HG02970 (cell line): ENCODE measurements around the gene TMEM242.
"Not testable (repeated sequence)": the region's sequence is repeated elsewhere in the genome, so short reads cannot be mapped to it uniquely, and the experiment has no call there.

Experiments used
- ATAC-seq: cut with Tn5 transposase; IDR thresholded peaks from one replicate; pipeline ENCODE4 v1.9.1; 2021; ENCODE audit warnings: mild to moderate bottlenecking, moderate library complexity, moderate number of reproducible peaks; ENCODE audit not compliant: unreplicated experiment, low FRiP score

TMEM242 gene

GRCh38 chr6:157323255-157323965 is at the start of gene TMEM242:
TSS of gene TMEM242 (minus strand) at chr6:157323519. CDS start at chr6:157323499, 20 bp downstream.
- peak; percentile 83 for ATAC-seq

GRCh38 chr6:157372501-157373280 is 49.4 kb upstream of the TMEM242 start:
- no peak for ATAC-seq

GRCh38 chr6:157370755-157371154 is 47.4 kb upstream of the TMEM242 start:
- ATAC-seq = no peak

- no peak for ATAC-seq
Measured at GRCh38 chr6:157368359-157369049, 45.2 kb upstream of the TMEM242 start.

GRCh38 chr6:157366648-157367047 is 43.3 kb upstream of the TMEM242 start:
- no peak for ATAC-seq

GRCh38 chr6:157364705-157365104 is 41.4 kb upstream of the TMEM242 start:
- no peak for ATAC-seq

GRCh38 chr6:157361886-157362285 is 38.6 kb upstream of the TMEM242 start:
- no peak for ATAC-seq

- no peak for ATAC-seq
Measured at GRCh38 chr6:157358287-157358686, 35.0 kb upstream of the TMEM242 start.

- ATAC-seq = no peak
Measured at GRCh38 chr6:157346373-157346772, 23.1 kb upstream of the TMEM242 start.

GRCh38 chr6:157343732-157344131 is 20.4 kb upstream of the TMEM242 start:
- ATAC-seq = no peak

GRCh38 chr6:157339432-157339831 is 16.1 kb upstream of the TMEM242 start:
- ATAC-seq = no peak

- no peak for ATAC-seq
Measured at GRCh38 chr6:157337751-157338150, 14.4 kb upstream of the TMEM242 start.

GRCh38 chr6:157337276-157337675 is 14.0 kb upstream of the TMEM242 start:
- not testable (repeated sequence) for ATAC-seq

- no peak for ATAC-seq
Measured at GRCh38 chr6:157335829-157336228, 12.5 kb upstream of the TMEM242 start.

- no peak for ATAC-seq
Measured at GRCh38 chr6:157333956-157334355, 10.6 kb upstream of the TMEM242 start.

GRCh38 chr6:157333537-157333936 is 10.2 kb upstream of the TMEM242 start:
- no peak for ATAC-seq

- no peak for ATAC-seq
Measured at GRCh38 chr6:157332813-157333212, 9.5 kb upstream of the TMEM242 start.

GRCh38 chr6:157330831-157331230 is 7.5 kb upstream of the TMEM242 start:
- no peak for ATAC-seq

GRCh38 chr6:157329829-157330228 is 6.5 kb upstream of the TMEM242 start:
- ATAC-seq = no peak

GRCh38 chr6:157328108-157328692 is 4.9 kb upstream of the TMEM242 start:
- no peak for ATAC-seq

GRCh38 chr6:157326979-157327378 is 3.7 kb upstream of the TMEM242 start:
- ATAC-seq = no peak
